Liver (tissue), 9 donors: ENCODE measurements around the gene CDC20. TPM values are rescaled to one million over a fixed set of nuclear protein-coding genes. Genes with fewer than 3 reads are reported as not detected.

Source experiments
- DNase-seq: peaks from one replicate; pipeline ENCODE4 v3.0.0-alpha.2; 2017; ENCODE audit warnings: low spot score
- H3K27ac ChIP-seq, 2 donors: one replicate each; pipeline ENCODE4 v1.7.0; 2013; ENCODE audit warnings: inconsistent platforms in 2 of 2, low read length in 2 of 2, control low read depth in 1 of 2, low read depth in 1 of 2, mild to moderate bottlenecking in 1 of 2
- H3K27me3 ChIP-seq, 4 donors: one replicate each; pipeline versions ENCODE4 v1.6.1 to v1.7.0; 2013; ENCODE audit warnings: low read length in 3 of 4, inconsistent platforms in 1 of 4, mild to moderate bottlenecking in 1 of 4, moderate library complexity in 1 of 4; ENCODE audit not compliant: control insufficient read depth in 4 of 4, insufficient read depth in 4 of 4
- H3K36me3 ChIP-seq, 4 donors: one replicate each; pipeline versions ENCODE4 v1.6.1 to v1.7.0; 2013; ENCODE audit warnings: low read length in 3 of 4, mild to moderate bottlenecking in 3 of 4, low read depth in 1 of 4, moderate library complexity in 1 of 4; ENCODE audit not compliant: control insufficient read depth in 4 of 4, insufficient read depth in 3 of 4
- H3K4me1 ChIP-seq, 4 donors: one replicate each; pipeline versions ENCODE4 v1.6.1 to v1.7.0; 2013; ENCODE audit warnings: low read length in 3 of 4, mild to moderate bottlenecking in 3 of 4, moderate library complexity in 1 of 4; ENCODE audit not compliant: control insufficient read depth in 4 of 4, insufficient read depth in 4 of 4
- H3K4me3 ChIP-seq, 3 donors: one replicate each; pipeline versions ENCODE4 v1.6.1 to v1.7.0; 2013; ENCODE audit warnings: low read length in 3 of 3, control low read depth in 1 of 3, low read depth in 1 of 3, mild to moderate bottlenecking in 1 of 3
- H3K9ac ChIP-seq, 2 donors: one replicate each; pipeline ENCODE4 v1.7.0; 2013; ENCODE audit warnings: low read length in 2 of 2, mild to moderate bottlenecking in 2 of 2, moderate library complexity in 2 of 2, control low read depth in 1 of 2, low read depth in 1 of 2
- H3K9me3 ChIP-seq, 4 donors: one replicate each; pipeline versions ENCODE4 v1.6.1 to v1.7.0; 2013; ENCODE audit warnings: low read length in 3 of 4; ENCODE audit not compliant: control insufficient read depth in 4 of 4
- CTCF ChIP-seq: fragments of 150-350 bp; IDR thresholded peaks from 2 replicates; pipeline ENCODE4 v1.5.1; 2017; ENCODE audit warnings: improper control_type of control experiment, low read depth, low read length; ENCODE audit not compliant: missing input control
- FOXA1 ChIP-seq: IDR thresholded peaks from 2 replicates; pipeline ENCODE4 v1.6.1; 2016; ENCODE audit warnings: antibody characterized with exemption
- FOXA2 ChIP-seq: IDR thresholded peaks from 2 replicates; pipeline ENCODE4 v1.6.1; 2016; ENCODE audit warnings: antibody characterized with exemption
- GABPA ChIP-seq, 2 donors: IDR thresholded peaks in 1 of 2; conservative IDR thresholded peaks in 1 of 2; 2 replicates each; pipeline ENCODE4 v1.6.1; 2016; ENCODE audit warnings: antibody characterized with exemption in 2 of 2, mild to moderate bottlenecking in 1 of 2, moderate library complexity in 1 of 2
- HNF4G ChIP-seq: IDR thresholded peaks from 2 replicates; pipeline ENCODE4 v1.6.1; 2016; ENCODE audit warnings: antibody characterized with exemption
- JUND ChIP-seq, 2 donors: IDR thresholded peaks; 2 replicates each; pipeline ENCODE4 v1.6.1; 2016; ENCODE audit warnings: antibody characterized with exemption in 2 of 2
- MAX ChIP-seq: IDR thresholded peaks from 2 replicates; pipeline ENCODE4 v1.6.1; 2016; ENCODE audit warnings: antibody characterized with exemption
- RAD21 ChIP-seq, 2 donors: IDR thresholded peaks; 2 replicates each; pipeline ENCODE4 v1.6.1; 2016; ENCODE audit warnings: antibody characterized with exemption in 2 of 2, mild to moderate bottlenecking in 2 of 2
- REST ChIP-seq: IDR thresholded peaks from 2 replicates; pipeline ENCODE4 v1.6.1; 2016; ENCODE audit warnings: antibody characterized with exemption, mild to moderate bottlenecking
- RXRA ChIP-seq, 2 donors: IDR thresholded peaks; 2 replicates each; pipeline ENCODE4 v1.6.1; 2017 to 2018; ENCODE audit warnings: antibody characterized with exemption in 2 of 2, mild to moderate bottlenecking in 1 of 2
- SP1 ChIP-seq: IDR thresholded peaks from 2 replicates; pipeline ENCODE4 v1.6.1; 2018; ENCODE audit warnings: antibody characterized with exemption, mild to moderate bottlenecking
- TAF1 ChIP-seq: conservative IDR thresholded peaks from 2 replicates; pipeline ENCODE4 v1.6.1; 2016; ENCODE audit warnings: antibody characterized with exemption, mild to moderate bottlenecking
- ZBTB33 ChIP-seq: IDR thresholded peaks from 2 replicates; pipeline ENCODE4 v1.6.1; 2016; ENCODE audit warnings: antibody characterized with exemption
- WGBS: extraction: QIAGEN DNeasy Blood & Tissue Kit; methylation state at CpG from one replicate; pipeline ENCODE4 v1.1.7; 2013; 5-methylcytosine and 5-hydroxymethylcytosine counted together
- polyA plus RNA-seq, 2 donors: library from polyadenylated mRNA; stranded (reverse) in 1 of 2; unstranded in 1 of 2; fragments of 200-250 nt in 1 of 2; fragments of >200 nt in 1 of 2; fragmentation: Nextera tagmentation in 1 of 2; extraction: Ambion mirVana in 1 of 2; gene quantifications; one replicate each; pipeline versions ENCODE4 v1.2.1 to v1.2.3, GENCODE V29; 2013 to 2015
- total RNA-seq, 2 donors: library from RNA; depleted of rRNA; stranded (reverse); fragments of >200 nt; gene quantifications; one replicate each; pipeline ENCODE4 v1.2.3, GENCODE V29; 2014
- donor health status: healthy.
- donor health status: healthy.
- donor health status: healthy.
- donor health status: healthy.
- donor health status: healthy.

The CDC20 gene
- total and polyA plus RNA-seq, 4 donors: 0.25 to 73.4 (median 3.5) TPM

- no peak overlapping the region for H3K4me3 ChIP-seq
- DNase-seq: no peak
- H3K27ac ChIP-seq: no peak overlapping the region
- H3K27me3 ChIP-seq: no peaks in the 10 kb centered on the region
- no peak for TF ChIP-seq JUND (IDR thresholded peaks at IDR 0.05)
- no peak for TF ChIP-seq FOXA1
- no peak for TF ChIP-seq ZBTB33
- TF ChIP-seq RAD21 (IDR thresholded peaks at IDR 0.05): no peak
- TF ChIP-seq SP1: no peak
- no peak for TF ChIP-seq TAF1
- TF ChIP-seq CTCF: no peak
- no peak for TF ChIP-seq MAX
- no peak for TF ChIP-seq HNF4G
- 79% methylated on average over 5 of the region's 5 CpGs for WGBS
- H3K4me1 ChIP-seq: peaks cover 10 to 25% (median 19%) of the 10 kb centered on the region in 4 donors
- no peaks in the 10 kb centered on the region for H3K9me3 ChIP-seq
- peaks cover 2 to 36% (median 21%) of the 10 kb centered on the region in 4 donors for H3K36me3 ChIP-seq
- no peak overlapping the region for H3K9ac ChIP-seq
These were observed 5.2 kb downstream of the CDC20 start for GRCh38 chr1:43363935-43364525.

- no peaks in the 10 kb centered on the region for H3K27me3 ChIP-seq
- no peak for DNase-seq
- peaks cover 2 to 36% (median 20%) of the 10 kb centered on the region in 4 donors for H3K36me3 ChIP-seq
- H3K4me1 ChIP-seq: peaks cover 7 to 22% (median 16%) of the 10 kb centered on the region in 4 donors
- no peaks in the 10 kb centered on the region for H3K9me3 ChIP-seq
- TF ChIP-seq REST: no peak
- TF ChIP-seq FOXA2: no peak
- no peak for TF ChIP-seq GABPA (IDR thresholded peaks at IDR 0.05 in 1 of 2, conservative IDR thresholded peaks at IDR 0.05 in 1 of 2)
- no peak for TF ChIP-seq RXRA (IDR thresholded peaks at IDR 0.05)
- TF ChIP-seq TAF1: no peak
- TF ChIP-seq HNF4G: no peak
- TF ChIP-seq RAD21 (IDR thresholded peaks at IDR 0.05): no peak
- WGBS: 88% methylated on average over 2 of the region's 2 CpGs
- no peak overlapping the region for H3K9ac ChIP-seq
- H3K4me3 ChIP-seq: no peak overlapping the region
- no peak overlapping the region for H3K27ac ChIP-seq
These were observed 6.9 kb downstream of the CDC20 start for GRCh38 chr1:43365678-43366077.
